Neuronal stem cell (in vitro differentiated cells): ENCODE measurements around the gene BBLN.
A peak's percentile ranks its signal among the peaks of the same experiment; 100 is the strongest.

Source experiments
- DNase-seq: peaks from one replicate; pipeline ENCODE4 v3.0.0-alpha.2; 2013; ENCODE audit warnings: low spot score
- H2AFZ ChIP-seq: one replicate; pipeline ENCODE4 v1.6.1; 2013; ENCODE audit warnings: mild to moderate bottlenecking, low read length, inconsistent platforms
- H2AK5ac ChIP-seq: 2 replicates; pipeline ENCODE4 v1.6.1; 2013; ENCODE audit warnings: low read depth, mild to moderate bottlenecking, inconsistent platforms, low read length, moderate library complexity, mixed read lengths
- H2BK120ac ChIP-seq: 2 replicates; pipeline ENCODE4 v1.6.1; 2013; ENCODE audit warnings: low read depth, mild to moderate bottlenecking, inconsistent platforms, low read length, moderate library complexity, mixed read lengths
- H2BK12ac ChIP-seq: one replicate; pipeline ENCODE4 v1.6.1; 2013; ENCODE audit warnings: low read length, inconsistent platforms
- H2BK15ac ChIP-seq: 2 replicates; pipeline ENCODE4 v1.6.1; 2013; ENCODE audit warnings: mild to moderate bottlenecking, low read length, inconsistent platforms, mixed read lengths
- H2BK5ac ChIP-seq: one replicate; pipeline ENCODE4 v1.6.1; 2013; ENCODE audit warnings: inconsistent platforms, mild to moderate bottlenecking, low read length, moderate library complexity
- H3K14ac ChIP-seq: one replicate; pipeline ENCODE4 v1.6.1; 2013; ENCODE audit warnings: low read length, inconsistent platforms
- H3K18ac ChIP-seq: 2 replicates; pipeline ENCODE4 v1.6.1; 2013; ENCODE audit warnings: low read length, inconsistent platforms
- H3K23ac ChIP-seq: 2 replicates; pipeline ENCODE4 v1.6.1; 2013; ENCODE audit warnings: low read depth, mild to moderate bottlenecking, mixed read lengths, low read length, inconsistent platforms; ENCODE audit not compliant: poor library complexity
- H3K27ac ChIP-seq: replicated peaks from 3 replicates; pipeline ENCODE4 v1.5.1; 2013; ENCODE audit warnings: low read length, inconsistent platforms
- H3K27me3 ChIP-seq, 3 experiments: 2 replicates each; pipeline ENCODE4 v1.6.1; 2013; ENCODE audit warnings: low read length in 3 of 3, mild to moderate bottlenecking in 2 of 3, inconsistent platforms in 1 of 3, low read depth in 1 of 3, mixed read lengths in 1 of 3, moderate library complexity in 1 of 3; ENCODE audit not compliant: control insufficient read depth in 3 of 3, insufficient read depth in 3 of 3
- H3K36me3 ChIP-seq, 2 donors: replicated peaks in 1 of 2; 2 replicates each; pipeline ENCODE4 v1.6.1; 2013; ENCODE audit warnings: low read length in 2 of 2; ENCODE audit not compliant: control insufficient read depth in 2 of 2, insufficient read depth in 2 of 2
- H3K4ac ChIP-seq: 2 replicates; pipeline ENCODE4 v1.6.1; 2013; ENCODE audit warnings: inconsistent platforms, mild to moderate bottlenecking, low read length, moderate library complexity
- H3K4me1 ChIP-seq, 2 donors: 1 replicate in 1 of 2; 2 replicates in 1 of 2; pipeline ENCODE4 v1.6.1; 2013; ENCODE audit warnings: low read length in 2 of 2, low read depth in 1 of 2; ENCODE audit not compliant: control insufficient read depth in 2 of 2, insufficient read depth in 1 of 2
- H3K4me2 ChIP-seq: one replicate; pipeline ENCODE4 v1.6.1; 2013; ENCODE audit warnings: mild to moderate bottlenecking, low read length, inconsistent platforms; ENCODE audit not compliant: insufficient read depth, poor library complexity, severe bottlenecking
- H3K4me3 ChIP-seq, 2 donors: 2 replicates each; pipeline ENCODE4 v1.5.1; 2013; ENCODE audit warnings: low read length in 2 of 2, mild to moderate bottlenecking in 2 of 2, inconsistent platforms in 1 of 2, moderate library complexity in 1 of 2
- H3K79me1 ChIP-seq: one replicate; pipeline ENCODE4 v1.6.1; 2013; ENCODE audit warnings: low read depth, mild to moderate bottlenecking, inconsistent platforms, low read length, moderate library complexity
- H3K9ac ChIP-seq: one replicate; pipeline ENCODE4 v1.6.1; 2013; ENCODE audit warnings: mild to moderate bottlenecking, low read depth, low read length, inconsistent platforms; ENCODE audit not compliant: poor library complexity
- H3K9me3 ChIP-seq, 2 donors: replicated peaks in 1 of 2; 2 replicates each; pipeline versions ENCODE3 to v1.6.1; 2013; ENCODE audit warnings: low read length in 2 of 2, mild to moderate bottlenecking in 2 of 2, inconsistent platforms in 1 of 2, low read depth in 1 of 2, mixed read lengths in 1 of 2, moderate library complexity in 1 of 2; ENCODE audit not compliant: control insufficient read depth in 2 of 2, insufficient read depth in 1 of 2
- H4K8ac ChIP-seq: one replicate; pipeline ENCODE4 v1.6.1; 2013; ENCODE audit warnings: low read depth, mild to moderate bottlenecking, inconsistent platforms, low read length, moderate library complexity
- H4K91ac ChIP-seq: one replicate; pipeline ENCODE4 v1.6.1; 2013; ENCODE audit warnings: low read length, low read depth, mild to moderate bottlenecking, inconsistent platforms; ENCODE audit not compliant: poor library complexity
- WGBS, 2 donors: extraction: QIAGEN DNeasy Blood & Tissue Kit; methylation state at CpG; one replicate each; pipeline ENCODE4 v1.1.7; 2013; ENCODE audit warnings: missing lambda C conversion rate in 2 of 2, mixed read lengths in 1 of 2; ENCODE audit not compliant: insufficient read length in 2 of 2, insufficient replicate concordance in 1 of 2; ENCODE audit errors: extremely low coverage in 2 of 2; 5-methylcytosine and 5-hydroxymethylcytosine counted together

The BBLN gene

DNA sequence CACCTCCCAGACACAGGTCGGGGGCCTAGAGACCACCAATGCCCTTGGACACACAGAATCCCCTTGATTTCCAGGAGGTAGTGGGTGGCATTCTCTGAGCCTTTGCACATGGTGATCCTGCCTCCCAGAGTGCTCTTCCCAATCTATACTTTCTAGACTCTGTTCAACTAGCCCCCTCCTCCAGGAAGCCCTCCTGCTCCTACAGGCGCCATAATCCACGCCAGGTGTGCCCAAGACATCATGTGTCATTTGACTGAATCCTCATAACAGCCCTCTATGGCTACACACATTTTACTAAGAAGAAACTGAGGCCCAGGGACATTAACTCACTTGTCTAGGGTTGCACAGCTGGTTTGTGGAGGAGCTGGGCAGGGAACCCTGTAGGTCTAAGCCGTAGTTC is 7.1 kb downstream of the BBLN start:
- H3K4ac ChIP-seq = no peak overlapping the region
- H3K27me3 ChIP-seq = no peaks in the 10 kb centered on the region
- H2BK15ac ChIP-seq = no peak overlapping the region
- no peak for DNase-seq
- H3K14ac ChIP-seq = no peak overlapping the region
- H3K9ac ChIP-seq = no peak overlapping the region
- no peak overlapping the region for H3K4me2 ChIP-seq
- H2AFZ ChIP-seq = no peak overlapping the region
- H4K8ac ChIP-seq = no peak overlapping the region
- H2BK120ac ChIP-seq = no peak overlapping the region
- H3K23ac ChIP-seq = no peak overlapping the region
- no peaks in the 10 kb centered on the region for H3K9me3 ChIP-seq
- no peak overlapping the region for H3K4me3 ChIP-seq
- no peaks in the 10 kb centered on the region for H3K4me1 ChIP-seq
- peaks cover 2% of the 10 kb centered on the region for H3K79me1 ChIP-seq
- H2BK5ac ChIP-seq = no peak overlapping the region
- no peak overlapping the region for H2AK5ac ChIP-seq
- H3K36me3 ChIP-seq = peaks cover 56 to 84% of the 10 kb centered on the region in 2 donors
- H3K18ac ChIP-seq = no peak overlapping the region
- no peak overlapping the region for H4K91ac ChIP-seq
- H3K27ac ChIP-seq = no peak overlapping the region
- H2BK12ac ChIP-seq = no peak overlapping the region
- WGBS, 2 donors = no CpG with 5 or more reads among the region's 4 CpGs

DNA sequence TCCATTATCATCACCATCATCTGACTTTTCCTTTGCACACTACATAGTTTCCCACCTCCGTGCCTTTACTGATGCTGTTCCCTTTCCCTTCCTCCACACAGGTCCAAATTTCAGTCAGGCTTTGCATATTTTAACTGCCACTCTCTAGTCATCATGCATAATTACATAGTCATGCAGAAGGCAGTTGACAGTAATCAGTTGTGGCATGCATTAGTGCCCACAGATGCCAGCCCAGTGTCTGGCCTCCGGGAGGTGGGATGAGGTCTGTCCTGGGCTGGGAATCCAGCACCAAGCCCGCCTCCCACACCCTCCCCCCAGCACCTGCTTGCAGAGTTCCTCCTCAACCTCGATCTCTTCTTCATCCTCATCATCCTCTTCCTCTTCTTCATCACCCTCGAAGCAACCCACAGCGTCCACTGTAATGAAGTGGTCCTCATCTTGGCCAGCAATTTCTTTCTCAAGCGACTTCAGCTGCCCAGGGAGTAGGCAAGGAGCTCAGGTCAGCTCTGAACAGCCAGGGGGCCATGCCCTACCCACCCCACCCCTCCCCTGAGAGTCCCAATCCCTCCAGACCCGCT is 8.8 kb downstream of the BBLN start:
- no peaks in the 10 kb centered on the region for H3K9me3 ChIP-seq
- H4K91ac ChIP-seq = no peak overlapping the region
- H3K14ac ChIP-seq = no peak overlapping the region
- no peaks in the 10 kb centered on the region for H3K4me1 ChIP-seq
- no CpG with 5 or more reads among the region's 8 CpGs for WGBS, 2 donors
- no peak overlapping the region for H3K18ac ChIP-seq
- H3K27ac ChIP-seq = no peak overlapping the region
- H3K4me2 ChIP-seq = no peak overlapping the region
- H3K9ac ChIP-seq = no peak overlapping the region
- no peak overlapping the region for H2AK5ac ChIP-seq
- no peak overlapping the region for H2BK15ac ChIP-seq
- no peak overlapping the region for H2AFZ ChIP-seq
- no peaks in the 10 kb centered on the region for H3K27me3 ChIP-seq
- H2BK120ac ChIP-seq = no peak overlapping the region
- H4K8ac ChIP-seq = no peak overlapping the region
- no peak overlapping the region for H2BK12ac ChIP-seq
- H2BK5ac ChIP-seq = no peak overlapping the region
- H3K36me3 ChIP-seq = peaks cover 44 to 78% of the 10 kb centered on the region in 2 donors
- DNase-seq = no peak
- H3K4ac ChIP-seq = no peak overlapping the region
- no peak overlapping the region for H3K23ac ChIP-seq
- H3K4me3 ChIP-seq = no peak overlapping the region
- no peaks in the 10 kb centered on the region for H3K79me1 ChIP-seq

DNA sequence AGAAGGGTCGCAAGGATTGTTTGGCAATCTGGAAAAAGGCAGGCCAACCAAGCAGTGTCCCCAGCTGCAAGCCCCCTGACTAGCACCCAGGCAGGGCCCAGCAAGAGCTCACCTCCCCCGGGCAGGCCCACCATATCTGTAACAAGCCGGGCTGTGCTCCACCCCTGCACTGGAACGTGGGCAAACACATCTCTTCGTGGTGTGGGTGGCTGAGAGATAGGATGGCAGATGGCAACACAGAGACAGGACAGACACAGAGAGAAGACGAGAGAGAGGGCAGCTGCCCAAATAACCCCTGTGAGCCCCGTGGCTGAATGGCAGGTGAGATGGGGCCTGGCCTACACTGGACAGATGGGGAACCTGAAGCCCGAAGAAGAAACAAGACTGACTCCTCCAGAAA is 9.4 kb downstream of the BBLN start:
- H2AK5ac ChIP-seq = no peak overlapping the region
- WGBS, 2 donors = no CpG with 5 or more reads among the region's 8 CpGs
- H3K9ac ChIP-seq = peak overlapping the region; percentile 70
- no peak overlapping the region for H3K14ac ChIP-seq
- H3K4me1 ChIP-seq = no peaks in the 10 kb centered on the region
- DNase-seq = no peak
- no peak overlapping the region for H3K27ac ChIP-seq
- no peak overlapping the region for H2AFZ ChIP-seq
- H3K4ac ChIP-seq = no peak overlapping the region
- no peak overlapping the region for H2BK15ac ChIP-seq
- no peak overlapping the region for H3K18ac ChIP-seq
- H2BK5ac ChIP-seq = no peak overlapping the region
- no peaks in the 10 kb centered on the region for H3K27me3 ChIP-seq
- no peak overlapping the region for H3K4me3 ChIP-seq
- peaks cover 41 to 78% of the 10 kb centered on the region in 2 donors for H3K36me3 ChIP-seq
- H2BK120ac ChIP-seq = no peak overlapping the region
- H2BK12ac ChIP-seq = no peak overlapping the region
- no peaks in the 10 kb centered on the region for H3K79me1 ChIP-seq
- H3K4me2 ChIP-seq = no peak overlapping the region
- H4K91ac ChIP-seq = no peak overlapping the region
- H3K9me3 ChIP-seq = no peaks in the 10 kb centered on the region
- no peak overlapping the region for H3K23ac ChIP-seq
- no peak overlapping the region for H4K8ac ChIP-seq

DNA sequence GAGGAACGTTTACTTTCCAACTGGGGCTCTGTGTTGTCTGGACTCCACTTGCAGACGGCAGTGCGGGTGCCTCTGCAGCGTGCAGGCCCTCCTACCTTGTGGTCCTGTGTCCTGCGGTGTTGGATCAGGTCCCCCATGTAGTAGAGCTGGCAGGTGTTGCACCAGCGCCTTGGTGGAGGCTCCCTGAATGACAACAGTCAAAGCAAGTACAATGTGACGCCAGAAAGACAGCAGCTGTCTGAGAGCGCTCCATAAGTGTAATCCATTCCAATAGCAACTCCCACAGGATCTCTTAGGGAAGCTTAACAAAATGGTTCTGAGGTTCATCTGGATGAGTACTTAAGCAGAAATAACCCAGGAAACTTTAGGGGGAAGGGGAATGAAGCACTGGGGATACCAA is 9.9 kb downstream of the BBLN start:
- Histone ChIP-seq H3K27ac (no peak overlapping the region), H3K23ac (no peak overlapping the region), H3K4me2 (no peak overlapping the region), H4K91ac (no peak overlapping the region), H3K14ac (no peak overlapping the region), H3K27me3 (no peaks in the 10 kb centered on the region), H2BK12ac (no peak overlapping the region), H4K8ac (no peak overlapping the region), H3K9ac (no peak overlapping the region), H3K4me1 (no peaks in the 10 kb centered on the region), H2AFZ (no peak overlapping the region), H3K4me3 (no peak overlapping the region), H2AK5ac (no peak overlapping the region), H2BK5ac (no peak overlapping the region), H3K18ac (no peak overlapping the region), H2BK120ac (no peak overlapping the region), H3K36me3 (peaks cover 42 to 78% of the 10 kb centered on the region in 2 donors), H3K4ac (no peak overlapping the region), H2BK15ac (no peak overlapping the region), H3K79me1 (no peaks in the 10 kb centered on the region), H3K9me3 (no peaks in the 10 kb centered on the region)
- WGBS, 2 donors = no CpG with 5 or more reads among the region's 8 CpGs
- no peak for DNase-seq
